WERI-Rb-1 (cell line): ENCODE data around the gene GIT2.
"Not testable (repeated sequence)": the region's sequence is repeated elsewhere in the genome, so short reads cannot be mapped to it uniquely, and the experiment has no call there.

ENCODE experiments used
- DNase-seq: peaks from one replicate; pipeline ENCODE4 v3.0.0-alpha.2; 2020
- H3K27ac ChIP-seq: fragments of 250-450 bp; sonication (Bioruptor Pico); 2 replicates; pipeline ENCODE4 v1.5.1; 2020; ENCODE audit warnings: mild to moderate bottlenecking, moderate library complexity
- H3K27me3 ChIP-seq: fragments of 250-450 bp; sonication (Bioruptor Pico); 2 replicates; pipeline ENCODE4 v1.5.1; 2021; ENCODE audit warnings: mild to moderate bottlenecking, low read depth, moderate library complexity; ENCODE audit not compliant: insufficient read depth, severe bottlenecking
- H3K36me3 ChIP-seq: fragments of 250-450 bp; sonication (Bioruptor Pico); 2 replicates; pipeline ENCODE4 v1.5.1; 2020; ENCODE audit warnings: mild to moderate bottlenecking, moderate library complexity
- H3K4me3 ChIP-seq: 2 replicates; pipeline ENCODE4 v1.5.1; 2011; ENCODE audit warnings: low read depth, mild to moderate bottlenecking, control low read depth, low read length
- H3K9me3 ChIP-seq: fragments of 250-450 bp; sonication (Bioruptor Pico); 2 replicates; pipeline ENCODE4 v1.5.1; 2021; ENCODE audit warnings: mild to moderate bottlenecking, moderate library complexity; ENCODE audit not compliant: severe bottlenecking
- CTCF ChIP-seq: IDR thresholded peaks from 2 replicates; pipeline ENCODE4 v1.5.1; 2011; ENCODE audit warnings: low read depth, mild to moderate bottlenecking, control low read depth, inconsistent platforms, low read length

The GIT2 gene

GRCh38 chr12:110010853-110011723 lies 14.9 kb upstream of the GIT2 start:
- Histone ChIP-seq H3K27ac (no peak overlapping the region), H3K9me3 (no peaks in the 10 kb centered on the region), H3K27me3 (no peaks in the 10 kb centered on the region), H3K36me3 (peaks cover 33% of the 10 kb centered on the region), H3K4me3 (no peak overlapping the region)
- no peak for TF ChIP-seq CTCF
- no peak for DNase-seq

DNA sequence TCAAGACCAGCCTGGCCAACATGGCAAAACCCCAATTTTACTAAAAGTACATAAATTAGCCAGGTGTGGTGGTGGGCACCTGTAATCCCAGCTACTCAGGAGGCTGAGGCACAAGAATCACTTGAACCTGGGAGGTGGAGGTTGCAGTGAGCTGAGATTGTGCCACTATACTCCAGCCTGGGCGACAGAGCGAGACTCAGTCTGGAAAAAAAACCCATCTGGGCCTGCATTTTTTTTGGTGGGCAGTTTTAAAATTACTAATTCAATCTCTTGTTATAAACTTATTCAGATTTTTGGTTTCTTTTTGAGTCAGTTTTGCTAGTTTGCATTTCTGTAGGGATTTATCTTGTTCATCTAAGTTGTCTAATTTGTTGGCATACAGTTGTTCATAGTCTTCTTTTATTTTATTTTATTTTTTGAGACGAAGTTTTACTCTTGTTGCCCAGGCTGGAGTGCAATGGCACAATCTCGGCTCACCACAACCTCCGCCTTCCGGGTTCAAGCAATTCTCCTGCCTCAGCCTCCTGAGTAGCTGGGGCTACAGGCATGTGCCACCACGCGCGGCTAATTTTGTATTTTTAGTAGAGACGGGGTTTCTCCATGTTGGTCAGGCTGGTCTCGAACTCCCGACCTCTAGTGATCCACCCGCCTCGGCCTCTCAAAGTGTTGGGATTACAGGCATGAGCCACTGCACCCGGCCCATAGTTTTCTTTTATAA lies 12.7 kb upstream of the GIT2 start:
- peaks cover 18% of the 10 kb centered on the region for H3K36me3 ChIP-seq
- H3K9me3 ChIP-seq, H3K4me3 ChIP-seq, H3K27me3 ChIP-seq, DNase-seq, H3K27ac ChIP-seq: not testable (repeated sequence)

DNA sequence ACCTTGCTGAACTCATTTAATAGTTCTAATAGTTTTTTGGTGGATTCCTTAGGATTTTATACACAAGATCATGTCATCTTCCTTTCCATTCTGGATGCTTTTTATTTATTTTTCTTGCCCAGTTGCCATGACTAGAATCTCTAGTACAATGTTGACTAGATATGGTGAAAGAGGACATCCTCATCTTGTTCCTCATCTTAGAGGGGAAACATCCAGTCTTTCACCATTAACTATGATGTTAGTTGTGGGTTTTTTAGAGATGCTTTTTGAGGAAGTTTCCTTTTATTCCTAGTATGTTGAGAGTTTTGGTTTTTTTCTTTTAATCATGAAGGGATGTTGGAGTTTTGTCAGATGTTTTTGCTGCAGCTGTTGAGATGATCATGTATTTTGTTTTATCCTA lies 11.7 kb upstream of the GIT2 start:
- Histone ChIP-seq H3K9me3 (no peaks in the 10 kb centered on the region), H3K27me3 (no peaks in the 10 kb centered on the region), H3K27ac (no peak overlapping the region), H3K4me3 (no peak overlapping the region), H3K36me3 (peaks cover 15% of the 10 kb centered on the region)
- no peak for TF ChIP-seq CTCF
- no peak for DNase-seq

GRCh38 chr12:110006115-110006514 lies 9.9 kb upstream of the GIT2 start:
- H3K27ac ChIP-seq: no peak overlapping the region
- no peak for DNase-seq
- no peaks in the 10 kb centered on the region for H3K27me3 ChIP-seq
- H3K4me3 ChIP-seq: no peak overlapping the region
- H3K36me3 ChIP-seq: peaks cover 10% of the 10 kb centered on the region
- no peaks in the 10 kb centered on the region for H3K9me3 ChIP-seq
- TF ChIP-seq CTCF: no peak

DNA sequence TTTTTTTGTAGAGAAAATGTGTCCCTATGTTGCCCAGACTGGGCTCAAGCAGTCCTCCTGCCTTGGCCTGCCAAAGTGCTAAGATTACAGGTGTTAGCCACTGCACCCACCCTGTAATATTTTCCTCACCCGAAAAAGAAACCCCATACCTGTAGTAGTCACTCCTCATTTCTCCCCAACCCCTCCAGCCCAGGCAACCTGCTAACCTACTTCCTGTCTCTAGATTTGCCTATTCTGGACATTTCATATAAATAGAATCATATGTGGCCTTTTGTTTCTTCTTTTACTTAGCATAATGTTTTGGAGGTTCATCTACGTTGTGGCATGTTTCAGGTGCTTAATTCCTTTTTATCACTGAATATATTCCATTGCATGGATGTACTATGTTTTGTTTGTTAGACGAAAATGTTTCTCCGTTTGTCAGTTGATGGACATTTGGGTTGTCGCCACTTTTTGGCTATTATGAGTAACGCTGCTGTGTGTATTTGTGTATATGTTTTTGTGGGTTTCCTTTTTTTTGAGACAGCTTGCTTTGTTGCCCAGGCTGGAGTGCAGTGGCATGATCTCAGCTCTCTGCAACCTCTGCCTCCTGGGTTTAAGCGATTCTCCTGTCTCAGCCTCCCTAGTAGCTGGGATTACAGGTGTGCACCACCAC lies 9.3 kb upstream of the GIT2 start:
- no peaks in the 10 kb centered on the region for H3K27me3 ChIP-seq
- DNase-seq: no peak
- no peak overlapping the region for H3K27ac ChIP-seq
- no peak for TF ChIP-seq CTCF
- H3K9me3 ChIP-seq: no peaks in the 10 kb centered on the region
- H3K4me3 ChIP-seq: no peak overlapping the region
- H3K36me3 ChIP-seq: peaks cover 10% of the 10 kb centered on the region

DNA sequence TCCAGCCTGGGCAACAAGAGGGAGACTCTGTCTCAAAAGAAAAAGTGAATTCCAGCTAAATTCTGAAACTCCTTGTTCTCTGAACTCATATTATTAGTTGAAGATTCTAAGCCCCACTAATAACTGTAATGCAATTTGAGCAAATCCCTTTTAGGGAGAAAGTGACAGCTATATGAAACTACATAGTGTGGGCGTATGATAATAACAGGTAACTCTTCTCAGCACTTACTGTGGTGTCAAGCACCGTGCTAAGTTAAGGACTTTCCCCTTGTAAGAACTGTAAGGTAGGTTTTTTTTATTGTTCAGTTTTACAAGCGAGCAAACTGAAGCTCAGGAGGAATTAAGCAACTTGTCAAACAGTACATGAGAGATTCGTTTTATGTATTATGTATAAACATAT lies 8.4 kb upstream of the GIT2 start:
- Histone ChIP-seq H3K27ac (no peak overlapping the region), H3K27me3 (no peaks in the 10 kb centered on the region), H3K9me3 (no peaks in the 10 kb centered on the region), H3K36me3 (peaks cover 10% of the 10 kb centered on the region), H3K4me3 (no peak overlapping the region)
- no peak for DNase-seq
- no peak for TF ChIP-seq CTCF
